ENCODE measurements around the gene STK32C.

Gene STK32C

DNA sequence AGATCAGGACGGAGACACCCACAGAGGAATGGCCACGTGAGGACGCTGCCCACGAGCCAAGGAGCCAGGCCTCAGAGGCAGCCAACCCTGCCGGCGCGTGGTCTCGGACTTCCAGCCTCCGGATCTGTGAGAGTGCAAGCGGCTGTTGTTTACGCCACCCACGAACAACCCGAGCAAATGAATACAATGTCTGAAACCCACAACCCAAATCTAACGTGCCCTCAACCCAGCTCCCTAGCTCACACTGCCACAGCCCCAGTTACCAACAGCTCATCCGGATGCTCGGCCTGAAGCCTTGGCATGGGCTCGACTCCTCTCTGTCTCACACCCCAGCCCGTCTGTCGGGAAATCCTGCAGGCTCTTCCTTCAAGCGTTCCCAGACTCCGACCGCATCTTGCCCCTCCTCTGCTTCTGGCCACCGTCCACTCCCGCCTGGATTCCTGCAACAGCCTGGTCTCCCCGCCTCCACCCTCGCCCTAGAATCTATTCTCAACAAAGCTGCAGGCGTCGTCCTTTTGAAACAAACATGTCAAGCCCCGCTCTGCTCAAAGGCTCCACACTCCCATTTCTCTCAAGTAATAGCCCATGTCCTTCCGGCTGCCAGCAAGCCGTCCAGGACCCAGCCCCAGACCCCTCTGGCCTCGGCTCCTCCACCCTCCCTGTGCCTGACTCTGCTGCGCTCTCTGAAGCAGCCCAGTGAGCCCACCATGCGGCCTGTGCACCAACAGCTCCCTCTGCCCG, 35.3 kb downstream of the STK32C start:
- Histone ChIP-seq H3K9me3 (ENCODE audit: insufficient read depth, low read depth, low read length) (peaks cover 15% of the 10 kb centered on the region), H2BK5ac (ENCODE audit: low read depth, low read length, poor library complexity) (no peak overlapping the region), H2AK5ac (ENCODE audit: low read length) (no peak overlapping the region), H3K9ac (ENCODE audit: low read length) (no peak overlapping the region), H3K4me1 (ENCODE audit: control insufficient read depth in 1 of 2, insufficient read depth in 2 of 2, low read length in 2 of 2) (no peaks in the 10 kb centered on the region), H2BK120ac (ENCODE audit: insufficient read depth, low read length, poor library complexity) (no peak overlapping the region), H3K79me2 (ENCODE audit: control insufficient read depth, insufficient read depth, low read length, poor library complexity) (no peaks in the 10 kb centered on the region), H3K4ac (ENCODE audit: low read depth, low read length) (no peak overlapping the region), H4K8ac (ENCODE audit: low read depth, low read length) (no peak overlapping the region), H3K36me3 (ENCODE audit: control insufficient read depth in 1 of 2, insufficient read depth in 2 of 2, low read length in 2 of 2) (no peaks in the 10 kb centered on the region), H3K79me1 (ENCODE audit: low read length) (no peaks in the 10 kb centered on the region), H3K27ac (ENCODE audit: low read depth, low read length) (no peak overlapping the region), H3K14ac (ENCODE audit: low read length) (no peak overlapping the region), H3K4me2 (ENCODE audit: low read length) (no peak overlapping the region), H2BK12ac (ENCODE audit: low read length) (no peak overlapping the region), H4K12ac (ENCODE audit: low read depth, low read length) (no peak overlapping the region), H3K4me3 (ENCODE audit: low read depth, low read length) (no peak overlapping the region), H3K18ac (ENCODE audit: low read length) (no peak overlapping the region), H3K23ac (ENCODE audit: low read length) (no peak overlapping the region), H4K91ac (ENCODE audit: low read depth, low read length) (no peak overlapping the region), H3K27me3 (ENCODE audit: insufficient read depth, low read length) (no peaks in the 10 kb centered on the region), H2AFZ (ENCODE audit: insufficient read depth, low read length, poor library complexity) (no peak overlapping the region)
- DNase-seq, result no peak
- no CpG with 5 or more reads among the region's 35 CpGs for WGBS (ENCODE audit: extremely low coverage, insufficient coverage, insufficient read length)

DNA sequence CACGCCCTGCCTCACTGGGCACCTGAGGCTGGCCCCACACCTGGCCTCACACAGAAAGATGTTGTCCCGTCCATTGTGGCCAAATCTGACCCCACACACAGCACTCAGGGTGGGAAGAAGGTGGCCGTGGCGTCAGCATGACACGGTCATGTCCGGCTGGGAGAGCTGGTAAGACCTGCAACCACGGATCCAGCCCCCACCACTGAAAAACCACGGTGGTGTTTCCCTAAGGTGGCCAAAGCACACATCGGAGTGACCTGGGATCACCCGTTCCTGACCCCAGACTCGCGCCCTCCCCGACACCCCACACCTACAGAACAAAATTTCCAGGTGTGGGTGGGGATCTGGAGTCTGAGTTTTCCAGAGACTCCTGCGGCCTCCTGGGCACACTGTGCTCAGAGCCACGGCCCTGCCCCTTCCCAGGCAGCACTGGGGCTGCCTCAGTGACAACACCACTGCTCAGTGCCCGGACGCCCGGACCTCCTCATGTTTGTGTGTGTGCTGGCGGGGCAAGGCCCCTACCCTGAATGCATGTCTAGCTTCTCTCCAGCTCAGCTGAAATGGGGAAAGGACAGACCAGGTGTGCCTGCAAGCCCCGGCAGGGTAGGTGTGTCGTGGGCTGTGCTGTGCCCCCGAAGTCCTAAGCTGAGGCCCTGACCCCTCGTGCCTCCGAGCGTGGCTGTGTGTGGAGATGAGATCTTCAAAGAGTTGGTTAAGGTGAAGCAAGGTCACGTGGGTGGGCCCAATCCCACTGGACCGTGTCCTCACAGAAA, 36.1 kb downstream of the STK32C start:
- no peak overlapping the region for H3K4me2 ChIP-seq (ENCODE audit: low read length)
- H3K36me3 ChIP-seq (ENCODE audit: control insufficient read depth in 1 of 2, insufficient read depth in 2 of 2, low read length in 2 of 2), result no peaks in the 10 kb centered on the region
- H3K23ac ChIP-seq (ENCODE audit: low read length), result no peak overlapping the region
- no peaks in the 10 kb centered on the region for H3K79me1 ChIP-seq (ENCODE audit: low read length)
- H2AK5ac ChIP-seq (ENCODE audit: low read length), result no peak overlapping the region
- no peak overlapping the region for H4K91ac ChIP-seq (ENCODE audit: low read depth, low read length)
- no peak overlapping the region for H3K27ac ChIP-seq (ENCODE audit: low read depth, low read length)
- H2AFZ ChIP-seq (ENCODE audit: insufficient read depth, low read length, poor library complexity), result no peak overlapping the region
- no peaks in the 10 kb centered on the region for H3K27me3 ChIP-seq (ENCODE audit: insufficient read depth, low read length)
- no peak overlapping the region for H2BK120ac ChIP-seq (ENCODE audit: insufficient read depth, low read length, poor library complexity)
- no CpG with 5 or more reads among the region's 27 CpGs for WGBS (ENCODE audit: extremely low coverage, insufficient coverage, insufficient read length)
- no peak overlapping the region for H3K4me3 ChIP-seq (ENCODE audit: low read depth, low read length)
- H3K14ac ChIP-seq (ENCODE audit: low read length), result no peak overlapping the region
- H3K4me1 ChIP-seq (ENCODE audit: control insufficient read depth in 1 of 2, insufficient read depth in 2 of 2, low read length in 2 of 2), result no peaks in the 10 kb centered on the region
- H3K18ac ChIP-seq (ENCODE audit: low read length), result no peak overlapping the region
- H2BK12ac ChIP-seq (ENCODE audit: low read length), result no peak overlapping the region
- H4K12ac ChIP-seq (ENCODE audit: low read depth, low read length), result no peak overlapping the region
- no peak overlapping the region for H2BK5ac ChIP-seq (ENCODE audit: low read depth, low read length, poor library complexity)
- H3K9me3 ChIP-seq (ENCODE audit: insufficient read depth, low read depth, low read length), result peaks cover 18% of the 10 kb centered on the region
- H3K79me2 ChIP-seq (ENCODE audit: control insufficient read depth, insufficient read depth, low read length, poor library complexity), result no peaks in the 10 kb centered on the region
- H4K8ac ChIP-seq (ENCODE audit: low read depth, low read length), result no peak overlapping the region
- H3K9ac ChIP-seq (ENCODE audit: low read length), result no peak overlapping the region
- no peak overlapping the region for H3K4ac ChIP-seq (ENCODE audit: low read depth, low read length)
- DNase-seq, result no peak

GRCh38 chr10:132270721-132271457, 36.9 kb downstream of the STK32C start:
- Histone ChIP-seq H3K4me3 (ENCODE audit: low read depth, low read length) (no peak overlapping the region), H3K4me1 (ENCODE audit: control insufficient read depth in 1 of 2, insufficient read depth in 2 of 2, low read length in 2 of 2) (no peaks in the 10 kb centered on the region), H3K14ac (ENCODE audit: low read length) (no peak overlapping the region), H2BK120ac (ENCODE audit: insufficient read depth, low read length, poor library complexity) (no peak overlapping the region), H3K4me2 (ENCODE audit: low read length) (no peak overlapping the region), H3K4ac (ENCODE audit: low read depth, low read length) (no peak overlapping the region), H3K27ac (ENCODE audit: low read depth, low read length) (no peak overlapping the region), H2BK5ac (ENCODE audit: low read depth, low read length, poor library complexity) (no peak overlapping the region), H4K12ac (ENCODE audit: low read depth, low read length) (no peak overlapping the region), H3K27me3 (ENCODE audit: insufficient read depth, low read length) (no peaks in the 10 kb centered on the region), H2AFZ (ENCODE audit: insufficient read depth, low read length, poor library complexity) (no peak overlapping the region), H2AK5ac (ENCODE audit: low read length) (no peak overlapping the region), H3K23ac (ENCODE audit: low read length) (no peak overlapping the region), H3K18ac (ENCODE audit: low read length) (no peak overlapping the region), H4K8ac (ENCODE audit: low read depth, low read length) (no peak overlapping the region), H3K9ac (ENCODE audit: low read length) (no peak overlapping the region), H4K91ac (ENCODE audit: low read depth, low read length) (no peak overlapping the region), H2BK12ac (ENCODE audit: low read length) (no peak overlapping the region), H3K9me3 (ENCODE audit: insufficient read depth, low read depth, low read length) (peaks cover 18% of the 10 kb centered on the region), H3K36me3 (ENCODE audit: control insufficient read depth in 1 of 2, insufficient read depth in 2 of 2, low read length in 2 of 2) (no peaks in the 10 kb centered on the region), H3K79me2 (ENCODE audit: control insufficient read depth, insufficient read depth, low read length, poor library complexity) (no peaks in the 10 kb centered on the region), H3K79me1 (ENCODE audit: low read length) (no peaks in the 10 kb centered on the region)
- no CpG with 5 or more reads among the region's 11 CpGs for WGBS (ENCODE audit: extremely low coverage, insufficient coverage, insufficient read length)
- DNase-seq, result no peak

DNA sequence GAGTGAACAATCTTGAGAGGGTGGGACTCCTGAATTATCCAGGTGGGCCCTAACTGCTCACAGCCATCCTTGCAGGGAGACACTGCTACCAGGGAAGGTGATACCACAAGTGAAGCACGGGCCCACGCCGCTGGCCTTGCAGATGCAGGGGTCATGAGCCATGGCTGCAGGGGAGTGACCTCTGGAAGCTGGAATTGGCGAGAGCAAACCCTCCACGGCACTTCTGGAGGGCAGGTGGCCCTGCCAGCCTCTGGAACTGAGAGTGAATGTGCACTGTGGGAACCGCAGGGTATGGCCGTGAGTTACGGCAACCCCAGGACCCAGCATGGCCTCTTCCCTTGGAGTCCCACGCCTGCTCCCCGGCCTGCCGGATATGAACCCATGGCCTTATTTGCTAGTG, 37.5 kb downstream of the STK32C start:
- H3K79me2 ChIP-seq (ENCODE audit: control insufficient read depth, insufficient read depth, low read length, poor library complexity), result no peaks in the 10 kb centered on the region
- H3K14ac ChIP-seq (ENCODE audit: low read length), result no peak overlapping the region
- no peaks in the 10 kb centered on the region for H3K79me1 ChIP-seq (ENCODE audit: low read length)
- no peaks in the 10 kb centered on the region for H3K36me3 ChIP-seq (ENCODE audit: control insufficient read depth in 1 of 2, insufficient read depth in 2 of 2, low read length in 2 of 2)
- H4K91ac ChIP-seq (ENCODE audit: low read depth, low read length), result no peak overlapping the region
- H2BK120ac ChIP-seq (ENCODE audit: insufficient read depth, low read length, poor library complexity), result no peak overlapping the region
- no peak overlapping the region for H3K9ac ChIP-seq (ENCODE audit: low read length)
- H2AK5ac ChIP-seq (ENCODE audit: low read length), result no peak overlapping the region
- H3K23ac ChIP-seq (ENCODE audit: low read length), result no peak overlapping the region
- no peak for DNase-seq
- no peak overlapping the region for H3K4ac ChIP-seq (ENCODE audit: low read depth, low read length)
- H3K27me3 ChIP-seq (ENCODE audit: insufficient read depth, low read length), result no peaks in the 10 kb centered on the region
- no peak overlapping the region for H4K8ac ChIP-seq (ENCODE audit: low read depth, low read length)
- H2AFZ ChIP-seq (ENCODE audit: insufficient read depth, low read length, poor library complexity), result no peak overlapping the region
- H3K9me3 ChIP-seq (ENCODE audit: insufficient read depth, low read depth, low read length), result peaks cover 18% of the 10 kb centered on the region
- H3K4me1 ChIP-seq (ENCODE audit: control insufficient read depth in 1 of 2, insufficient read depth in 2 of 2, low read length in 2 of 2), result no peaks in the 10 kb centered on the region
- H3K18ac ChIP-seq (ENCODE audit: low read length), result no peak overlapping the region
- no peak overlapping the region for H2BK12ac ChIP-seq (ENCODE audit: low read length)
- H4K12ac ChIP-seq (ENCODE audit: low read depth, low read length), result no peak overlapping the region
- H3K4me2 ChIP-seq (ENCODE audit: low read length), result no peak overlapping the region
- no CpG with 5 or more reads among the region's 11 CpGs for WGBS (ENCODE audit: extremely low coverage, insufficient coverage, insufficient read length)
- H3K27ac ChIP-seq (ENCODE audit: low read depth, low read length), result no peak overlapping the region
- H2BK5ac ChIP-seq (ENCODE audit: low read depth, low read length, poor library complexity), result no peak overlapping the region
- no peak overlapping the region for H3K4me3 ChIP-seq (ENCODE audit: low read depth, low read length)

All from trophoblast cell (in vitro differentiated cells and primary cell).